Trophoblast cell (in vitro differentiated cells and primary cell): ENCODE measurements around the gene TMEM244.

ENCODE experiments used
- DNase-seq, 2 donors: peaks; one replicate each; pipeline ENCODE4 v3.0.0-alpha.2; 2016
- H2AFZ ChIP-seq: 2 replicates; pipeline ENCODE4 v1.6.1; 2013; ENCODE audit warnings: low read length, moderate library complexity, mild to moderate bottlenecking; ENCODE audit not compliant: insufficient read depth, poor library complexity
- H2AK5ac ChIP-seq: 2 replicates; pipeline ENCODE4 v1.6.1; 2013; ENCODE audit warnings: mild to moderate bottlenecking, low read length
- H2BK120ac ChIP-seq: 2 replicates; pipeline ENCODE4 v1.6.1; 2013; ENCODE audit warnings: low read length, mild to moderate bottlenecking, moderate library complexity; ENCODE audit not compliant: insufficient read depth, poor library complexity
- H2BK12ac ChIP-seq: 2 replicates; pipeline ENCODE4 v1.6.1; 2013; ENCODE audit warnings: mild to moderate bottlenecking, low read length, moderate library complexity
- H2BK5ac ChIP-seq: 2 replicates; pipeline ENCODE4 v1.6.1; 2013; ENCODE audit warnings: low read length, low read depth, moderate library complexity, mild to moderate bottlenecking; ENCODE audit not compliant: poor library complexity
- H3K14ac ChIP-seq: 2 replicates; pipeline ENCODE4 v1.6.1; 2013; ENCODE audit warnings: mild to moderate bottlenecking, low read length
- H3K18ac ChIP-seq: 2 replicates; pipeline ENCODE4 v1.6.1; 2013; ENCODE audit warnings: mild to moderate bottlenecking, low read length
- H3K23ac ChIP-seq: 2 replicates; pipeline ENCODE4 v1.6.1; 2013; ENCODE audit warnings: low read length
- H3K27ac ChIP-seq: 2 replicates; pipeline ENCODE4 v1.5.1; 2013; ENCODE audit warnings: low read depth, mild to moderate bottlenecking, inconsistent platforms, low read length, moderate library complexity
- H3K27me3 ChIP-seq: 2 replicates; pipeline ENCODE4 v1.6.1; 2013; ENCODE audit warnings: inconsistent platforms, mild to moderate bottlenecking, low read length, moderate library complexity; ENCODE audit not compliant: insufficient read depth
- H3K36me3 ChIP-seq, 2 experiments: 1 replicate in 1 of 2; 2 replicates in 1 of 2; pipeline ENCODE4 v1.6.1; 2013; ENCODE audit warnings: low read length in 2 of 2, mild to moderate bottlenecking in 2 of 2, moderate library complexity in 1 of 2; ENCODE audit not compliant: insufficient read depth in 2 of 2, control insufficient read depth in 1 of 2
- H3K4ac ChIP-seq: 2 replicates; pipeline ENCODE4 v1.6.1; 2013; ENCODE audit warnings: low read depth, mild to moderate bottlenecking, low read length, moderate library complexity
- H3K4me1 ChIP-seq, 2 experiments: 1 replicate in 1 of 2; 2 replicates in 1 of 2; pipeline ENCODE4 v1.6.1; 2013; ENCODE audit warnings: low read length in 2 of 2, mild to moderate bottlenecking in 2 of 2, moderate library complexity in 1 of 2; ENCODE audit not compliant: insufficient read depth in 2 of 2, control insufficient read depth in 1 of 2
- H3K4me2 ChIP-seq: 2 replicates; pipeline ENCODE4 v1.6.1; 2013; ENCODE audit warnings: inconsistent platforms, mild to moderate bottlenecking, low read length, moderate library complexity
- H3K4me3 ChIP-seq: 2 replicates; pipeline ENCODE4 v1.5.1; 2013; ENCODE audit warnings: mild to moderate bottlenecking, low read depth, low read length, inconsistent platforms
- H3K79me1 ChIP-seq: one replicate; pipeline ENCODE4 v1.6.1; 2013; ENCODE audit warnings: low read length
- H3K79me2 ChIP-seq: 2 replicates; pipeline ENCODE4 v1.6.1; 2013; ENCODE audit warnings: low read length, mild to moderate bottlenecking; ENCODE audit not compliant: control insufficient read depth, insufficient read depth, poor library complexity
- H3K9ac ChIP-seq: 2 replicates; pipeline ENCODE4 v1.6.1; 2013; ENCODE audit warnings: mild to moderate bottlenecking, low read length
- H3K9me3 ChIP-seq: 2 replicates; pipeline ENCODE4 v1.6.1; 2013; ENCODE audit warnings: low read depth, mild to moderate bottlenecking, control low read depth, inconsistent platforms, low read length; ENCODE audit not compliant: insufficient read depth
- H4K12ac ChIP-seq: 2 replicates; pipeline ENCODE4 v1.6.1; 2013; ENCODE audit warnings: low read depth, mild to moderate bottlenecking, low read length, moderate library complexity
- H4K8ac ChIP-seq: 2 replicates; pipeline ENCODE4 v1.6.1; 2013; ENCODE audit warnings: low read depth, mild to moderate bottlenecking, low read length, moderate library complexity
- H4K91ac ChIP-seq: one replicate; pipeline ENCODE4 v1.6.1; 2013; ENCODE audit warnings: low read depth, mild to moderate bottlenecking, low read length, moderate library complexity
- WGBS: extraction: QIAGEN DNeasy Blood & Tissue Kit; methylation state at CpG from one replicate; pipeline ENCODE4 v1.1.7; 2013; ENCODE audit warnings: missing lambda C conversion rate; ENCODE audit not compliant: insufficient read length, insufficient coverage; ENCODE audit errors: extremely low coverage; 5-methylcytosine and 5-hydroxymethylcytosine counted together

Gene TMEM244

DNA sequence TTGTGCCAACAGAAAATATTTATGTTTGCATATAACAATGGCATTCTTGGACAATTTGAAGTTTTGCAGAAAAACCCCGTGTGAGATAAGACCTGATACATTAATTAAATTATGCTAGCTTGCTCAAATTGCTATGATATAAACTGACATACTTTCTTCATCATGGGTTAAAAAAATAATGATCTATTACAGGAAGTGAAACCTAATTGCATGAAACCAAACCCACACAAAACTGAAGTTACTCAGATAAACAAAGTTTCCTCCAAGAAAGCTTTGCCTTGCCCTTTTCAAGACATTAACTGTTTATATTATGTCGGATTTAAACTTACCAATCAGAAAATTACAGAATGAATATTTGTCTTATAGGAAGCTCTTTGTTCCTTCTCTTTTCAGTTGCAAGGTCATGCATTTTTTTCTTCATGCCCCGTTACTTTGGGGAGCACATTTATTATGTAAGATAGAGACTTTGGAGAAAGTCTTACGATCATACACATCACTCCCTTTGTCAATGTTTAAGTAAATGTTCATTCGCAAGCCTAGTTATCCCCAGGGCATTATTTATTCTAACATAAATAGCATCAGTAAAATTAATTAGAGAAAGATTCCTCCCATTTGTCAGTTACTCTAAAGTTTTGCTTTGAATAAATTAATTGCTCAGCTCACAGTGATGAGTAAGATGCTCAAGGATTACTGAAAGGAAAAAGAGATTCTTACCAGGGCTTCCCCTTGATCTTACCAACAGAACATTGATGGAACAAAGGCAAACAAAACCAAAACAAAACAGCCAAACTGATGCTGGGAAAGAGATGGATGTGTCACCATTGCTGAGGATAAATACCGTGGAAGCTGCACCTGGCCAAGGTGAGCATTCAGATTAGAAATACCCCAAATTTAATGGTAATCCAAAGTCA is 14.8 kb upstream of the TMEM244 start:
- WGBS = no CpG with 5 or more reads among the region's 6 CpGs
- Histone ChIP-seq H4K8ac (no peak overlapping the region), H2AK5ac (no peak overlapping the region), H3K4me2 (no peak overlapping the region), H3K23ac (no peak overlapping the region), H3K9ac (no peak overlapping the region), H3K79me2 (no peaks in the 10 kb centered on the region), H3K36me3 (no peaks in the 10 kb centered on the region), H2AFZ (no peak overlapping the region), H4K12ac (no peak overlapping the region), H3K9me3 (no peaks in the 10 kb centered on the region), H2BK120ac (no peak overlapping the region), H3K4ac (no peak overlapping the region), H3K27ac (no peak overlapping the region), H3K4me1 (no peaks in the 10 kb centered on the region), H3K79me1 (no peaks in the 10 kb centered on the region), H3K27me3 (no peaks in the 10 kb centered on the region), H2BK5ac (no peak overlapping the region), H4K91ac (no peak overlapping the region), H3K14ac (no peak overlapping the region), H2BK12ac (no peak overlapping the region), H3K4me3 (no peak overlapping the region), H3K18ac (no peak overlapping the region)
- no peak for DNase-seq

GRCh38 chr6:129874837-129875236 is 13.7 kb upstream of the TMEM244 start:
- H3K9me3 ChIP-seq = no peaks in the 10 kb centered on the region
- no peak overlapping the region for H3K9ac ChIP-seq
- H3K23ac ChIP-seq = no peak overlapping the region
- no peak overlapping the region for H3K27ac ChIP-seq
- no peak overlapping the region for H2BK5ac ChIP-seq
- H2AFZ ChIP-seq = no peak overlapping the region
- no peak overlapping the region for H4K8ac ChIP-seq
- no peaks in the 10 kb centered on the region for H3K79me1 ChIP-seq
- H2BK12ac ChIP-seq = no peak overlapping the region
- H3K79me2 ChIP-seq = no peaks in the 10 kb centered on the region
- no peaks in the 10 kb centered on the region for H3K36me3 ChIP-seq
- H4K91ac ChIP-seq = no peak overlapping the region
- no peak overlapping the region for H2AK5ac ChIP-seq
- H4K12ac ChIP-seq = no peak overlapping the region
- no peak overlapping the region for H3K18ac ChIP-seq
- no peaks in the 10 kb centered on the region for H3K4me1 ChIP-seq
- H2BK120ac ChIP-seq = no peak overlapping the region
- no peaks in the 10 kb centered on the region for H3K27me3 ChIP-seq
- H3K4ac ChIP-seq = no peak overlapping the region
- no peak overlapping the region for H3K14ac ChIP-seq
- DNase-seq = no peak
- no peak overlapping the region for H3K4me3 ChIP-seq
- H3K4me2 ChIP-seq = no peak overlapping the region

DNA sequence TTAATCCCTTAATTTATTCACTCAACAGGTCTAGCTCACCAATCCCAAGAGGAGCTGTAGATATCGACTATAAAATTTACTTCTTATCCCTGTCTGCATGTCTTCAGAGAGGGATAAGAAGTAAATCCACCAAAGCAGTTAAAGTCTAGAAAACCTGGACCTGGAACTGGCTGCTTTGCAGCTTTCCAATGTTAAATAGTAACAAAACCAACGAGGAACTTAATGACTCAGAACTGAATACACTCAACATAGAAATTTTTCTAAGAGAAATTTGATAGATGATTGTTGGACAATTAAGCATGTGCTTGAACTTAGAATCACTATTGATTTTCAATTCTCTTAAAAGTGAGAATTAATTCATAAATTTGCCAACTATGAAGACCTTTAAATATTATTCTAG is 11.5 kb upstream of the TMEM244 start:
- no peak overlapping the region for H4K12ac ChIP-seq
- H3K36me3 ChIP-seq = no peaks in the 10 kb centered on the region
- no peak overlapping the region for H3K27ac ChIP-seq
- no peak overlapping the region for H2AFZ ChIP-seq
- H3K18ac ChIP-seq = no peak overlapping the region
- no peak for DNase-seq
- no peak overlapping the region for H2BK5ac ChIP-seq
- no peak overlapping the region for H3K4me3 ChIP-seq
- no peaks in the 10 kb centered on the region for H3K4me1 ChIP-seq
- H2BK12ac ChIP-seq = no peak overlapping the region
- H2BK120ac ChIP-seq = no peak overlapping the region
- no peaks in the 10 kb centered on the region for H3K79me1 ChIP-seq
- H4K91ac ChIP-seq = no peak overlapping the region
- H4K8ac ChIP-seq = no peak overlapping the region
- H3K9ac ChIP-seq = no peak overlapping the region
- no peaks in the 10 kb centered on the region for H3K9me3 ChIP-seq
- H3K27me3 ChIP-seq = no peaks in the 10 kb centered on the region
- no peak overlapping the region for H2AK5ac ChIP-seq
- no peak overlapping the region for H3K14ac ChIP-seq
- WGBS = no CpG with 5 or more reads among the region's 2 CpGs
- H3K4ac ChIP-seq = no peak overlapping the region
- H3K4me2 ChIP-seq = no peak overlapping the region
- H3K79me2 ChIP-seq = no peaks in the 10 kb centered on the region
- H3K23ac ChIP-seq = no peak overlapping the region

DNA sequence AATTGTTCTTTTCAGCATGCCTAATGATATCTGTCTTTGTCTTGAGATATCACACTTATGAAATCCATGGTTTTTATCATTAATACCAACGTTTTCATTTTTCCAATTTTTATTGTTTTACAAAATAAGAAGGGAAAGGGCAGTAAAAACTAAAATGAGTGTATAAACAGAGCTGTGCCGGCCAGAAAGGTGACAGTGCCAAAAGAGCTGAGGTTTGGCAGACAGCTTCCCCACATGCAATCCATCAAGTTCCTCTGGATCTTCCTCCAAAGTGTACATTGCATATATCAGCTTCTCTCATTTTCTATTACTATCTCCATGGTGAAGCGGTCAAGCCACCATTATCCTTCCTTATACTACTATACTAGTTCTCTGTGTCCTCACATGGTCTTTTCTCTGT is 10.1 kb upstream of the TMEM244 start:
- H3K4me2 ChIP-seq = no peak overlapping the region
- no peaks in the 10 kb centered on the region for H3K4me1 ChIP-seq
- no peak overlapping the region for H3K27ac ChIP-seq
- no peak overlapping the region for H3K14ac ChIP-seq
- no peak overlapping the region for H2BK120ac ChIP-seq
- no peaks in the 10 kb centered on the region for H3K36me3 ChIP-seq
- H3K79me1 ChIP-seq = no peaks in the 10 kb centered on the region
- no peak overlapping the region for H2AFZ ChIP-seq
- H2BK12ac ChIP-seq = no peak overlapping the region
- no peak overlapping the region for H4K8ac ChIP-seq
- H3K27me3 ChIP-seq = no peaks in the 10 kb centered on the region
- H3K4ac ChIP-seq = no peak overlapping the region
- H3K23ac ChIP-seq = no peak overlapping the region
- no peaks in the 10 kb centered on the region for H3K79me2 ChIP-seq
- no peak overlapping the region for H3K4me3 ChIP-seq
- no CpG with 5 or more reads among the region's 3 CpGs for WGBS
- no peak overlapping the region for H4K12ac ChIP-seq
- no peak overlapping the region for H3K18ac ChIP-seq
- H3K9me3 ChIP-seq = no peaks in the 10 kb centered on the region
- H2AK5ac ChIP-seq = no peak overlapping the region
- H4K91ac ChIP-seq = no peak overlapping the region
- H3K9ac ChIP-seq = no peak overlapping the region
- no peak for DNase-seq
- no peak overlapping the region for H2BK5ac ChIP-seq
